CD4-positive, alpha-beta T cell treated with Interleukin-21 for 1 hour (primary cell): Measurements from ENCODE around the gene FARP1.

Source experiments
- DNase-seq: peaks from one replicate; pipeline ENCODE4 v3.0.0-alpha.2; 2020

Gene FARP1

GRCh38 chr13:98490866-98491265 lies 348.0 kb downstream of the FARP1 start:
- no peak for DNase-seq

DNA sequence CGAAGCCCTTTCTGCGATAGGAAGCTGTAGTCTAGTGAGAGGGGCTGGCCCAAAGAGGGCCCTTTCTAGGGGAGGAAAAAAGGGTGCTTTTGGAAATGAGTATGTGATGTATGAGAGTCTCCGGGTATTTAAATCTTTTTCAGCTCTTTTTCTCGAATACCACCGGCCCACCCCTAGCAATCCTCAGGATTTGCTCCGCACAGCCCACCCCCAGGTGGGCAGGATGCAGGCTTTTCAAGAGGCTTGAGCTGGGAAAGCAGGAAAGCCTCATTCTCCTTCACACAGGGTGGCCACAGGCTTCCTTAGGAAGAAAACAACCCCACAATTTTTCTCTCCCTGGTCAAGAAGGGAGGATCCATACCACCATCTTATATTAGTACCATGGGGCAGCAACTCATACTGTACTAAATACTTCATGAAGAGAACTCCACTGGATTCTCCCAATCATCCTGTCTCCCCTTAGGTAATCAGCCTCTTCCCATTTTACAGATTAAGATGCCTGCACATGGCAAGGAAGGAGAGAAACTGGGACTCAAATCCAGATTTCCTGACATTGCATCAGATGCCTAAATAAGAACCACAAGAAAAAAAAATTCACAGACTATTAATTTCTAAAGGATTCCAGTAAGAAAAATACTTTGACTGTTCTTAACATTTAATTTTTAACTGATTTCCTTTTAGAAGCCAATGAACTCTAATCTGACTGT lies 349.6 kb downstream of the FARP1 start:
- DNase-seq: no peak

DNA sequence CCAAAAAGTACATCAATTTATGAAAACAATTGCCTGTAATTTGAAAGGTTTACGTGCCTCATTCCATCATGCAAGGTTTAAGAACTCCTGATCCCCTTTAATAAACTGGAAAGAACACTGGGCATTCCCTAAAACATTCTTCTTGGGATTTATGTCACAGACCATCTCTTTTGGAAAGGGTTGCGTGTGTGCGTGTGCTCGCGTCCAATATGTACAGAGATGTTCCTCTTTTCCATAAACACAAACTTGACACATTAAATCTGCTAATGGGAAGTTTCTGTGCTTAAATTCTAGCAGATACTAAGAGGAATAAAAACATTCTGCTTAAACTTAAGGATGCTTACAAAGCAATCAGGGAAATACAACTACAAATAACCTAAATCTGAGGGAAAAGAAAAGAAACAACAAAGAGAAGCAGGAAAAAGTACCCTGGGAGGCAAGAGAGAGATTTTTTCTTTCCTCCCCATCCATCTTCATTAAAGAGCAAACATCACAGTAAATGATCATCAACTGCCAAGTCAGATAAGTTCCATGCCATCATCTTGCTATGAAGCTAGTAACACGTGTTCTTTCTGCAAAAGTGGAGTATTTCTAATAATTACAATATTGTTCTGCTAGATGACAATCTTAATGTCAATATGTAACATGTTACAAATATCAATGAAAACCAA lies 350.3 kb downstream of the FARP1 start:
- no peak for DNase-seq

GRCh38 chr13:98494769-98495168 lies 351.9 kb downstream of the FARP1 start:
- no peak for DNase-seq

GRCh38 chr13:98495627-98496478 lies 353.0 kb downstream of the FARP1 start:
- no peak for DNase-seq

GRCh38 chr13:98496479-98496791 lies 353.5 kb downstream of the FARP1 start:
- no peak for DNase-seq

GRCh38 chr13:98496966-98497365 lies 354.1 kb downstream of the FARP1 start:
- no peak for DNase-seq

- no peak for DNase-seq
Observed at GRCh38 chr13:98500963-98501421, 358.1 kb downstream of the FARP1 start.

DNA sequence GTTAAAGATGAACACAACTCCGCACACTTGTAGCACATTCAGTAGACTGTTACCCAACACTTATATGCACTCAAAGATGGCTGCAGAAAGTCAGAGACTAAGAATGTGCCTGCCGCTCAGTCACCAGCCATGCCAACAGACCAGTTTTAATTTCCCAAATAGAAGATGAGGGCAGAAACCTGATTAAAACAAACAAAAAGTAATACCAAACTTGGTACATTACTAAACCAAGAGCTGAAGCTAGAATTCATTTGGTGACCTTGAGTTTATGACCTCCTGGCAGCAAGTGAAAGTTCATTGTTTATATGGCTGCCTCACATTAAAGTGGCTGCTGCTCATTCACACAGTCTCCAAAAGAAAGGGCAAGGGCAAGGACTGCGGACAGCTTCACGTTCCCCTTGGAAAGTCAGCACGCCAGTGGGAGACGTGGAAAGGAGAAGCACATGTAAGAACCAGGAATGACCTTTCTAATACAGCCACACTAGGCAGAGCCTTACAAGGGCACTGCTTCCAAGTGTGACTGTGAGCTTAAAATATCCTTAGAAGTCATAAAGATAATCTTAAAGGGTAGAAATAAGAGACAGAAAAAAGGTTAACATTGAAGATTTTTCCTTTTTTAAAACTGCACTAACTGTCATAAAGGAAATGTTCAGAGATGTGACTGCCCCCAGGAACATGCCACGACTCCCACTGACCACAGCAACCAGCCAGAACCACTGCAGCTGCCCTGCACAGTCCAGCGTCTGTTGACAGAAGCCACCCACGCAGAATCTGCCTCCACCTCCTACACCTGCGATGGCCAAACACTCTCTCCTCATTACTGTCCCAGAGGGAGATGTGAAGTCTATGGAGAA lies 360.5 kb downstream of the FARP1 start:
- DNase-seq: no peak

DNA sequence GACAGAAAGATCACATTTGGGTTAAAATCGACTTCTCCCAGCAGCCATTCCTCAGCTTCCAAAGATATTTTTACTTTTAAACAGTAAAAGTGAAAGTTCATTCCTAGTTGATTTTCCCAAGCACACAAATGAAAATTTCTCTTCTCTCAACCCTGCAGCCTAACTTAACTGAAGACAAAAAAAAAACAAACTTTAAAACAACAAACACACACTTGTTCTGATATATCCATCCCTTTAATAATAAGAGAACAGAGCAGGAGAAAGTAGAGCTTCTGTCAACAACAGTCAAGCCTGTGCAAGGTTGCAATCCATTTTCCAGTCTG lies 361.1 kb downstream of the FARP1 start:
- DNase-seq: no peak

- peak; percentile 30 for DNase-seq
Observed at GRCh38 chr13:98504371-98504963, 361.6 kb downstream of the FARP1 start.
